KG1 (cell line): ENCODE results near the gene KRT4.
"Not testable (repeated sequence)": the region's sequence is repeated elsewhere in the genome, so short reads cannot be mapped to it uniquely, and the experiment has no call there.

Experiments used
- DNase-seq: peaks from one replicate; lab custom pipeline; 2025; lab: John Stamatoyannopoulos, UW

Gene KRT4

GRCh38 chr12:52813885-52814709 is at the start of gene KRT4:
Gene KRT4 (minus strand): TSS chr12:52814116. CDS start chr12:52814058, 58 bp downstream.
- no peak for DNase-seq

- DNase-seq: no peak
Measured at GRCh38 chr12:52862023-52862422, 48.1 kb upstream of the KRT4 start.

GRCh38 chr12:52861511-52861910 is 47.6 kb upstream of the KRT4 start:
- no peak for DNase-seq

- DNase-seq: no peak
Measured at GRCh38 chr12:52860102-52860823, 46.3 kb upstream of the KRT4 start.

DNA sequence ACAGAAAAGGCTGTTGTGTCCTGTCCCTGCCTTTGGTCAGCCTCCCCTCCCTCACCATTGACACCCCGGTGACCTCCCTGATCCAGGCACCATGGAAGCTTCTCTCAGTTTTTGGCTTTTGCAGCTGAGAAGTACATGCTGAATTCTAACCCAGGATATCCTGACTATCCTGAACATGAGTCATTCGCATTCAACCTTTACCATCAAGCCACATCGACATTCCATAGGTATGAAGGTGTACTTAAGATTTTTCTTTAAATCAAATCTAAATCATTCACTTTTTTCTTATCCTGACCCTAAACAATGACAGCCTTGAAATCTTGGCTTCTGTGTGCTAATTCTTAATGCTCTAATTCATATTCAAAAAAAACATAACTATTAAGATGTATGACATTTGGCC is 43.6 kb upstream of the KRT4 start:
- DNase-seq: no peak

DNA sequence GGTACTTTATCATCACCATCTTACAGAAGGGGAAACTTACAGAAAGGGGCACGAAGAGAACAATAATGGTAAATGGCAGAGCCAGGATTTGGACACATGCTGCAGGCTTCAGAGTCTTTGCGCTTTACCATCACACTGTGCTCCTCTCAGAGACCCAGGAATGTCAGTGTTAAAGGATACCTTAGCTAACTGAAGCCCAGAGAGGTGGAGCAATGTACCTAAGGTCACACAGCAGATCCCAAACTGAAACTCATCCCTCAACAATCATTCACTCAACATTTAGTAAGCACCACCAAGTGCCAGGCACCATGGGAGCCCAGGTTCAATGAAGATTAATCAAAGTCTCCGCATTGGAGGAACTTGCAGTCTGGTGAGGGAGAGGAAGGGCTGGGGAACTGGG is 42.9 kb upstream of the KRT4 start:
- DNase-seq: no peak

DNA sequence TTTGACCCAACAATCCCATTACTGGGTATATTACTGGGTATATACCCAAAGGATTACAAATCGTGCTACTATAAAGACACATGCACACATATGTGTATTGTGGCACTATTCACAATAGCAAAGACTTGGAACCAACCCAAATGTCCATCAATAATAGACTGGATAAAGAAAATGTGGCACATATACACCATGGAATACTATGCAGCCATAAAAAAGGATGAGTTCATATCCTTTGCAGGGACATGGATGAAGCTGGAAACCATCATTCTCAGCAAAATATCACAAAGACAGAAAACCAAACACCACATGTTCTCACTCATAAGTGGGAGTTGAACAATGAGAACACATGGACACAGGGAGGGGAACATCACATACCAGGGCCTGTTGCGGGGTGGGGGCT is 42.2 kb upstream of the KRT4 start:
- not testable (repeated sequence) for DNase-seq

DNA sequence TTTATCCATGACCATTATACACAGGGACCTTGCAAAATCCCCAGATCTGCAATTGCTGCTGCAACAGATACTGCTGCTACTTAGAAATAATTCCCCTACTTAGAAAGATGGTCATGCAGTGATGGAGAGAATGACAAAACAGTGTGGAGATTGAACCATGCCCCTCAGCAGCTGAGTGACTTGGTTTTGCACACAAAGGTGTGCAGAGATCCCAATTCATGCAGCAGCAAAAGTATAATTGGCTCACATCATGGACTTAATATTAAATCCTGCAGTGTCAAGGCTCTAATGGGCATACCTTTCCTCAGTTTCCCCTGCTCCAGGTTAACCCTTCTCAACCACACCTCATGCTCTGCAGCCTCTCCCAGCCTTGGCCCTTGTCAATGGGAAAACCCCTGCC is 37.9 kb upstream of the KRT4 start:
- no peak for DNase-seq

- DNase-seq: no peak
Measured at GRCh38 chr12:52850681-52851080, 36.8 kb upstream of the KRT4 start.

GRCh38 chr12:52849511-52849910 is 35.6 kb upstream of the KRT4 start:
- DNase-seq: no peak

- DNase-seq: no peak
Measured at GRCh38 chr12:52848661-52849255, 34.8 kb upstream of the KRT4 start, which contains the start of gene KRT78. Gene KRT78 (minus strand): TSS chr12:52848994. CDS start chr12:52848930, 64 bp downstream.

GRCh38 chr12:52847335-52848102 is 33.6 kb upstream of the KRT4 start:
- no peak for DNase-seq

GRCh38 chr12:52846356-52846970 is 32.5 kb upstream of the KRT4 start:
- DNase-seq: no peak

DNA sequence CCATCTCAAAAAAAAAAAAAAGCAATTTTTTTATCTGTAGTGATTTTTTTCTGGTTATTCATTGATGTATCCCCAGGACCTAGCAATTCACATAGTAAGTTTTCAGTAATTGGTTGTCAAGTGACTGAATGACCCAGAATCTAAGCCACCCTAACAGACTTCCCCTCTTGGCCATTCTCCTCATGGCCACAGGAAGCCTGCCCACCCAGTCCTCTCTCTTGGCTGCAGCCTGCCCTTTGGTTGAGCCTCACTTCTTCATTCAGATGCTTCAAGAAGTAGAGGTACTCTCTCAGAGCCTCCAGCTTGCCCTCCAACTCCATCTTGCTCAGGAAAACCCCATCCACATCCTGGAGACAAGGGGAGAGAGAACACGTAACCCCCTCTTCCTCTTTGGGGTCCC is 32.0 kb upstream of the KRT4 start:
- no peak for DNase-seq

GRCh38 chr12:52844386-52844785 is 30.5 kb upstream of the KRT4 start:
- DNase-seq: no peak

- DNase-seq: no peak
Measured at GRCh38 chr12:52839436-52840105, 25.7 kb upstream of the KRT4 start.

GRCh38 chr12:52838609-52839435 is 24.9 kb upstream of the KRT4 start:
- no peak for DNase-seq

DNA sequence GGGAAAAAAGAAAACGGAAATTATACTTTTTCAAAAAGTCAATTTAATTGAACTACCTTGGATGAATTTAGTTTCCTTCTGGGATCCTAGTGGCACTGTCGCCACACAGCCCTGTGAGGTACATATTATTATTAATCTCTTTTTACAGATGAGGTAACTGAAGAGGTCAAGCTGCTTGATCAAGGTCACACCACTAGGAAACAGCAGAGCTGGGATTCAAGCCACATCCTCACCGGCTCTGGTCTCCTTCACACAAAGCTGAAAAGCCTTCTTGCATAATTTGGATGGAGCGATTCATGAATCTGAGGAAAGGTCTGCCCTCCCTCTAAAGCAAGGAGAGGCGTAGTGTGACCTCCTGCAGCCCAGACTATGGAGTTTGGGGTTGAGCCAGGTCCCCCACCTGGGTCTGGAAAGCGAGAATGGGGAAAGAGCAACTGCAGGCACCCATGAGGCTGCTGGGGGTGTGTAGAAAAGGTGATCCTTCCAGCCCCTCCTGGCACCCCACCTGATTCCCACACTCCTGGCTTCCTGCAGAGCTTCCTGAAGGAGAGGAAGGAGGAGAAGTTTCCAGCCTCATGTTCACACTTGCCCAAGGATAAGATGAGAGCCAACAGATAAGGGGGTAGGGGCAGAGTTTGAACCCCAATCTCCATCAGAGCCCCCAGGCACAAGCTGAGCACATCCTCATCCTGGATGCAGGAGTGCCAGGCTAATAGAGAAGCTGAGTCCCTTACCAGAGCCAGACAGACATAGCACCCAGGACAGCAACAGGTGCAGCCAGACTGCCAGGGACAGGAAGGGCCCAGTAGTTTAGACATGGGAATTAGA is 24.1 kb upstream of the KRT4 start:
- DNase-seq: no peak

GRCh38 chr12:52837413-52837741 is 23.5 kb upstream of the KRT4 start:
- DNase-seq: no peak
